SK-N-SH treated with all-trans-retinoic acid at 6 μM for 48 hours (cell line): ENCODE data around the gene AFAP1.

Experiments used
- ATAC-seq: fragments of 200-7000 bp; cut with Tn5 transposase; 3 replicates; pipeline ENCODE4 v1.9.1; 2020; ENCODE audit warnings: mild to moderate bottlenecking, moderate library complexity
- ARNTL ChIP-seq: fragments of 450-650 bp; formaldehyde crosslinking; IDR thresholded peaks from 2 replicates; pipeline ENCODE4 v1.5.0; 2020; ENCODE audit warnings: low read depth, mild to moderate bottlenecking, moderate library complexity, borderline replicate concordance
- BACH2 ChIP-seq: fragments of 250-450 bp; sonication (Bioruptor Pico); IDR thresholded peaks from 2 replicates; pipeline ENCODE4 v1.9.0; 2021; ENCODE audit warnings: mild to moderate bottlenecking, borderline replicate concordance
- CREB5 ChIP-seq: fragments of 250-450 bp; sonication (Bioruptor Pico); IDR thresholded peaks from 2 replicates; pipeline ENCODE4 v1.5.1; 2020; ENCODE audit warnings: low read depth, mild to moderate bottlenecking, moderate library complexity
- CSDC2 ChIP-seq: fragments of 250-450 bp; sonication (Bioruptor Pico); IDR thresholded peaks from 2 replicates; pipeline ENCODE4 v1.5.0; 2020; ENCODE audit warnings: mild to moderate bottlenecking, moderate library complexity
- CSRNP3 ChIP-seq: fragments of 250-450 bp; sonication (Bioruptor Pico); IDR thresholded peaks from 2 replicates; pipeline ENCODE4 v1.5.1; 2021; ENCODE audit warnings: mild to moderate bottlenecking, moderate library complexity
- ESRRG ChIP-seq: fragments of 250-450 bp; sonication (Bioruptor Pico); IDR thresholded peaks from 2 replicates; pipeline ENCODE4 v1.6.1; 2021; ENCODE audit warnings: mild to moderate bottlenecking
- GLIS3 ChIP-seq: fragments of 250-450 bp; sonication (Bioruptor Pico); IDR thresholded peaks from 2 replicates; pipeline ENCODE4 v1.5.0; 2020; ENCODE audit warnings: mild to moderate bottlenecking, moderate library complexity
- ISL1 ChIP-seq: fragments of 250-450 bp; sonication (Bioruptor Pico); IDR thresholded peaks from 2 replicates; pipeline ENCODE4 v2.1.2; 2022; ENCODE audit warnings: mild to moderate bottlenecking, moderate library complexity
- OSR1 ChIP-seq: fragments of 250-450 bp; sonication (Bioruptor Pico); IDR thresholded peaks from 2 replicates; pipeline ENCODE4 v1.8.0; 2022; ENCODE audit warnings: moderate library complexity, mild to moderate bottlenecking, inconsistent platforms
- PATZ1 ChIP-seq: fragments of 250-450 bp; sonication (Bioruptor Pico); IDR thresholded peaks from 2 replicates; pipeline ENCODE4 v1.8.0; 2020; ENCODE audit warnings: mild to moderate bottlenecking, moderate library complexity, borderline replicate concordance
- POU6F1 ChIP-seq: fragments of 250-450 bp; sonication (Bioruptor Pico); IDR thresholded peaks from 2 replicates; pipeline ENCODE4 v1.8.0; 2021; ENCODE audit warnings: low read depth, mild to moderate bottlenecking, moderate library complexity, borderline replicate concordance
- PPARA ChIP-seq: fragments of 250-450 bp; sonication (Bioruptor Pico); IDR thresholded peaks from 2 replicates; pipeline ENCODE4 v1.5.0; 2020; ENCODE audit warnings: mild to moderate bottlenecking, borderline replicate concordance
- RARB ChIP-seq: fragments of 250-450 bp; sonication (Bioruptor Pico); IDR thresholded peaks from 2 replicates; pipeline ENCODE4 v1.8.0; 2021; ENCODE audit warnings: mild to moderate bottlenecking, moderate library complexity
- SNAI2 ChIP-seq: fragments of 250-450 bp; sonication (Bioruptor Pico); IDR thresholded peaks from 2 replicates; pipeline ENCODE4 v1.5.0; 2020; ENCODE audit warnings: mild to moderate bottlenecking, moderate library complexity
- TCF4 ChIP-seq: fragments of 250-450 bp; sonication (Bioruptor Pico); IDR thresholded peaks from 2 replicates; pipeline ENCODE4 v1.8.0; 2021; ENCODE audit warnings: mild to moderate bottlenecking, moderate library complexity, borderline replicate concordance
- TOX ChIP-seq: fragments of 250-450 bp; sonication (Bioruptor Pico); IDR thresholded peaks from 2 replicates; pipeline ENCODE4 v1.8.0; 2021; ENCODE audit warnings: mild to moderate bottlenecking, moderate library complexity, borderline replicate concordance
- TSHZ2 ChIP-seq: fragments of 250-450 bp; sonication (Bioruptor Pico); IDR thresholded peaks from 2 replicates; pipeline ENCODE4 v1.5.0; 2020; ENCODE audit warnings: mild to moderate bottlenecking, moderate library complexity
- ZC3H10 ChIP-seq: fragments of 250-450 bp; sonication (Bioruptor Pico); IDR thresholded peaks from 2 replicates; pipeline ENCODE4 v1.5.1; 2021; ENCODE audit warnings: mild to moderate bottlenecking, moderate library complexity
- ZFP3 ChIP-seq: fragments of 250-450 bp; sonication (Bioruptor Pico); IDR thresholded peaks from 2 replicates; pipeline ENCODE4 v1.5.0; 2020; ENCODE audit warnings: mild to moderate bottlenecking, moderate library complexity
- ZFP30 ChIP-seq: fragments of 450-650 bp; formaldehyde crosslinking; IDR thresholded peaks from 2 replicates; pipeline ENCODE4 v1.5.0; 2022; ENCODE audit warnings: mild to moderate bottlenecking, moderate library complexity
- ZNF565 ChIP-seq: fragments of 450-650 bp; formaldehyde crosslinking; conservative IDR thresholded peaks from 2 replicates; pipeline ENCODE4 v1.5.0; 2020; ENCODE audit warnings: low read depth, mild to moderate bottlenecking, moderate library complexity
- ZNF70 ChIP-seq: fragments of 450-650 bp; formaldehyde crosslinking; IDR thresholded peaks from 2 replicates; pipeline ENCODE4 v1.5.0; 2020; ENCODE audit warnings: mild to moderate bottlenecking, moderate library complexity
- ZNF8 ChIP-seq: fragments of 450-650 bp; formaldehyde crosslinking; IDR thresholded peaks from 2 replicates; pipeline ENCODE4 v1.5.0; 2020; ENCODE audit warnings: mild to moderate bottlenecking, moderate library complexity

The AFAP1 gene

GRCh38 chr4:7981738-7982394 lies 42.2 kb upstream of the AFAP1 start:
- TF ChIP-seq CSDC2 (CRISPR knock-in tag) = no peak
- TF ChIP-seq CSRNP3 = no peak
- no peak for TF ChIP-seq TCF4 (CRISPR knock-in tag)
- no peak for TF ChIP-seq POU6F1
- no peak for TF ChIP-seq BACH2
- TF ChIP-seq GLIS3 (CRISPR knock-in tag) = no peak
- no peak for TF ChIP-seq SNAI2 (CRISPR knock-in tag)
- TF ChIP-seq ZC3H10 = no peak
- no peak for TF ChIP-seq TSHZ2 (CRISPR knock-in tag)
- no peak for TF ChIP-seq TOX (CRISPR knock-in tag)
- no peak for TF ChIP-seq OSR1 (CRISPR knock-in tag)
- TF ChIP-seq ZNF8 (CRISPR knock-in tag) = no peak
- TF ChIP-seq ZNF70 (CRISPR knock-in tag) = no peak
- TF ChIP-seq RARB (CRISPR knock-in tag) = no peak
- TF ChIP-seq ZFP30 (CRISPR knock-in tag) = no peak
- TF ChIP-seq ZNF565 = no peak
- no peak for TF ChIP-seq ISL1 (CRISPR knock-in tag)
- TF ChIP-seq ZFP3 (CRISPR knock-in tag) = no peak
- no peak for TF ChIP-seq PATZ1 (CRISPR knock-in tag)
- ATAC-seq = no peak

GRCh38 chr4:7980036-7980435 lies 40.4 kb upstream of the AFAP1 start:
- TF ChIP-seq ZNF565 (no peak), TCF4 (CRISPR knock-in tag) (no peak), ESRRG (CRISPR knock-in tag) (no peak), OSR1 (CRISPR knock-in tag) (no peak), CSRNP3 (no peak)
- ATAC-seq = no peak; the same call in 1 of the 3 replicates

- no peak for ATAC-seq
- TF ChIP-seq PPARA (no peak), CSDC2 (CRISPR knock-in tag) (no peak), POU6F1 (no peak), ZFP3 (CRISPR knock-in tag) (no peak), GLIS3 (CRISPR knock-in tag) (no peak), PATZ1 (CRISPR knock-in tag) (no peak), BACH2 (no peak), TCF4 (CRISPR knock-in tag) (no peak), ZNF70 (CRISPR knock-in tag) (no peak), CREB5 (CRISPR knock-in tag) (no peak), ZNF8 (CRISPR knock-in tag) (no peak), ESRRG (CRISPR knock-in tag) (no peak), ARNTL (CRISPR knock-in tag) (no peak), SNAI2 (CRISPR knock-in tag) (no peak), RARB (CRISPR knock-in tag) (no peak), ZC3H10 (no peak)
- TF ChIP-seq, all 23 proteins: peak for 0
These were observed 39.9 kb upstream of the AFAP1 start for GRCh38 chr4:7979652-7979968.
